ENCODE measurements around the gene ADAMTS2.
"Not testable (repeated sequence)": the region's sequence is repeated elsewhere in the genome, so short reads cannot be mapped to it uniquely, and the experiment has no call there.

The ADAMTS2 gene

GRCh38 chr5:179287631-179288030 lies 57.6 kb downstream of the ADAMTS2 start:
- Histone ChIP-seq H4K20me1 (ENCODE audit: insufficient read depth, low read length) (no peaks in the 10 kb centered on the region), H3K9ac (ENCODE audit: low read depth, low read length) (no peak overlapping the region), H3K9me3 (ENCODE audit: insufficient read depth, low read length, severe bottlenecking) (no peaks in the 10 kb centered on the region), H3K4me1 (ENCODE audit: insufficient read depth, low read length) (no peaks in the 10 kb centered on the region), H3K36me3 (ENCODE audit: insufficient read depth, low read length) (no peaks in the 10 kb centered on the region), H3K27me3 (ENCODE audit: insufficient read depth, low read length, poor library complexity) (no peaks in the 10 kb centered on the region), H3K27ac (ENCODE audit: low read length) (no peak overlapping the region), H2AFZ (ENCODE audit: low read depth, low read length) (no peak overlapping the region), H3K79me2 (ENCODE audit: insufficient read depth, low read length) (no peaks in the 10 kb centered on the region), H3K4me2 (ENCODE audit: insufficient read depth, low read length) (no peak overlapping the region), H3K4me3 (ENCODE audit: low read depth in 1 of 2, low read length in 2 of 2) (no peak overlapping the region)
- no peak for TF ChIP-seq EZH2 (IDR thresholded peaks at IDR 0.05; ENCODE audit: borderline replicate concordance, low read depth, low read length, severe bottlenecking)
- TF ChIP-seq, protein P1, sequence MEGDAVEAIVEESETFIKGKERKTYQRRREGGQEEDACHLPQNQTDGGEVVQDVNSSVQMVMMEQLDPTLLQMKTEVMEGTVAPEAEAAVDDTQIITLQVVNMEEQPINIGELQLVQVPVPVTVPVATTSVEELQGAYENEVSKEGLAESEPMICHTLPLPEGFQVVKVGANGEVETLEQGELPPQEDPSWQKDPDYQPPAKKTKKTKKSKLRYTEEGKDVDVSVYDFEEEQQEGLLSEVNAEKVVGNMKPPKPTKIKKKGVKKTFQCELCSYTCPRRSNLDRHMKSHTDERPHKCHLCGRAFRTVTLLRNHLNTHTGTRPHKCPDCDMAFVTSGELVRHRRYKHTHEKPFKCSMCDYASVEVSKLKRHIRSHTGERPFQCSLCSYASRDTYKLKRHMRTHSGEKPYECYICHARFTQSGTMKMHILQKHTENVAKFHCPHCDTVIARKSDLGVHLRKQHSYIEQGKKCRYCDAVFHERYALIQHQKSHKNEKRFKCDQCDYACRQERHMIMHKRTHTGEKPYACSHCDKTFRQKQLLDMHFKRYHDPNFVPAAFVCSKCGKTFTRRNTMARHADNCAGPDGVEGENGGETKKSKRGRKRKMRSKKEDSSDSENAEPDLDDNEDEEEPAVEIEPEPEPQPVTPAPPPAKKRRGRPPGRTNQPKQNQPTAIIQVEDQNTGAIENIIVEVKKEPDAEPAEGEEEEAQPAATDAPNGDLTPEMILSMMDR (IDR thresholded peaks at IDR 0.05; ENCODE audit: borderline replicate concordance, extremely low read depth, low read length, poor library complexity, severe bottlenecking) = no peak
- no peak for ATAC-seq (ENCODE audit: insufficient read depth, low read depth)
- DNase-seq = no peak

DNA sequence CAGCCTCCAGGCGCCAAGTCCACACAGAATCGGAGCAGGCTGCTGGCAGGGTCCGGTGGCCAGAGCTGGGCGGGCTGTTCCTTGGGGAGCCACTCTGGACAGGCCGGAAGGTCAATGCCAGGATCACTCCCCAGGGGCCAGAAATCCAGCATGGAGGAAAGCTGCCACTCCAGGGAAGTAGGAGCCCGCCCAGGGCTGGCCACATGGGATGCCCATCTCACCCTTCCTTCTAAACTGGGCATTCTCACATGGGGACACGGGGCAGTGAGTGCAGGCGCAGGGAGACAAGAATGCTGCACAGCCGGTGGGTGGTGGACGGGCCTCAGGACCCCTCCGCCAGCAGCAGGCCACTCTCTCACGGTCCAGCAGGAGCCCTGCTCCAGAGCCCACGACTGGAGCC lies 58.2 kb downstream of the ADAMTS2 start:
- Histone ChIP-seq H3K4me3 (ENCODE audit: low read depth in 1 of 2, low read length in 2 of 2) (no peak overlapping the region), H3K36me3 (ENCODE audit: insufficient read depth, low read length) (no peaks in the 10 kb centered on the region), H3K79me2 (ENCODE audit: insufficient read depth, low read length) (no peaks in the 10 kb centered on the region), H3K9ac (ENCODE audit: low read depth, low read length) (no peak overlapping the region), H2AFZ (ENCODE audit: low read depth, low read length) (no peak overlapping the region), H4K20me1 (ENCODE audit: insufficient read depth, low read length) (no peaks in the 10 kb centered on the region), H3K27me3 (ENCODE audit: insufficient read depth, low read length, poor library complexity) (no peaks in the 10 kb centered on the region), H3K27ac (ENCODE audit: low read length) (no peak overlapping the region), H3K4me1 (ENCODE audit: insufficient read depth, low read length) (no peaks in the 10 kb centered on the region), H3K4me2 (ENCODE audit: insufficient read depth, low read length) (no peak overlapping the region), H3K9me3 (ENCODE audit: insufficient read depth, low read length, severe bottlenecking) (no peaks in the 10 kb centered on the region)
- no peak for ATAC-seq (ENCODE audit: insufficient read depth, low read depth)
- no peak for TF ChIP-seq EZH2 (IDR thresholded peaks at IDR 0.05; ENCODE audit: borderline replicate concordance, low read depth, low read length, severe bottlenecking)
- TF ChIP-seq, protein P1 (IDR thresholded peaks at IDR 0.05; ENCODE audit: borderline replicate concordance, extremely low read depth, low read length, poor library complexity, severe bottlenecking) = no peak
- DNase-seq = no peak

GRCh38 chr5:179285776-179286162 lies 59.5 kb downstream of the ADAMTS2 start:
- H3K79me2 ChIP-seq (ENCODE audit: insufficient read depth, low read length) = not testable (repeated sequence)

GRCh38 chr5:179284751-179285631 lies 60.3 kb downstream of the ADAMTS2 start:
- H3K9me3 ChIP-seq (ENCODE audit: insufficient read depth, low read length, severe bottlenecking) = no peaks in the 10 kb centered on the region
- H3K9ac ChIP-seq (ENCODE audit: low read depth, low read length) = no peak overlapping the region
- no peak overlapping the region for H2AFZ ChIP-seq (ENCODE audit: low read depth, low read length)
- DNase-seq (no peak), ATAC-seq (ENCODE audit: insufficient read depth, low read depth) (no peak)
- no peaks in the 10 kb centered on the region for H3K79me2 ChIP-seq (ENCODE audit: insufficient read depth, low read length)
- H3K4me3 ChIP-seq (ENCODE audit: low read depth in 1 of 2, low read length in 2 of 2) = no peak overlapping the region
- TF ChIP-seq, protein P1 (IDR thresholded peaks at IDR 0.05; ENCODE audit: borderline replicate concordance, extremely low read depth, low read length, poor library complexity, severe bottlenecking) = no peak
- TF ChIP-seq EZH2 (IDR thresholded peaks at IDR 0.05; ENCODE audit: borderline replicate concordance, low read depth, low read length, severe bottlenecking) = no peak
- no peaks in the 10 kb centered on the region for H3K4me1 ChIP-seq (ENCODE audit: insufficient read depth, low read length)
- no peaks in the 10 kb centered on the region for H4K20me1 ChIP-seq (ENCODE audit: insufficient read depth, low read length)
- H3K27me3 ChIP-seq (ENCODE audit: insufficient read depth, low read length, poor library complexity) = no peaks in the 10 kb centered on the region
- no peak overlapping the region for H3K27ac ChIP-seq (ENCODE audit: low read length)
- no peak overlapping the region for H3K4me2 ChIP-seq (ENCODE audit: insufficient read depth, low read length)
- H3K36me3 ChIP-seq (ENCODE audit: insufficient read depth, low read length) = no peaks in the 10 kb centered on the region

More at GRCh38 chr5:179285776-179286162, 59.5 kb downstream of the ADAMTS2 start:
- not testable (repeated sequence) for H4K20me1 ChIP-seq (ENCODE audit: insufficient read depth, low read length); H3K9ac ChIP-seq (ENCODE audit: low read depth, low read length); H3K4me3 ChIP-seq (ENCODE audit: low read depth in 1 of 2, low read length in 2 of 2); H3K27ac ChIP-seq (ENCODE audit: low read length); H2AFZ ChIP-seq (ENCODE audit: low read depth, low read length); H3K27me3 ChIP-seq (ENCODE audit: insufficient read depth, low read length, poor library complexity); ATAC-seq (ENCODE audit: insufficient read depth, low read depth); H3K4me2 ChIP-seq (ENCODE audit: insufficient read depth, low read length); H3K36me3 ChIP-seq (ENCODE audit: insufficient read depth, low read length); DNase-seq; H3K4me1 ChIP-seq (ENCODE audit: insufficient read depth, low read length); H3K9me3 ChIP-seq (ENCODE audit: insufficient read depth, low read length, severe bottlenecking)

DNA sequence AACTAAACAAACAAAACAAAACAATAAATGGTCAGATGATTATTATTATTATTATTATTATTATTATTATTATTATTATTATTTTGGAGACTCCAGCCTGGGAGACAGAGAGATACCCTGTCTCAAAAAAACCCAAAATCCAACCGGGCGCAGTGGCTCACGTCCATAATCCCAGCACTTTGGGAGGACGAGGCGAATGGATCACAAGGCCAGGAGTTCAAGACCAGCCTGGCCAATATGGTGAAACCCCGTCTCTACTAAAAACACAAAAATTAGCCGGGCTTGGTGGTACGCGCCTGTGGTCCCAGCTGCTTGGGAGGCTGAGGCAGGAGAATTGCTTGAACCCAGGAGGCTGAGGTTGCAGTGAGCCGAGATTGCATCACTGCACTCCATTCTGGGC lies 61.4 kb downstream of the ADAMTS2 start:
- not testable (repeated sequence) for H3K4me3 ChIP-seq (ENCODE audit: low read depth in 1 of 2, low read length in 2 of 2); H3K27me3 ChIP-seq (ENCODE audit: insufficient read depth, low read length, poor library complexity); H3K9ac ChIP-seq (ENCODE audit: low read depth, low read length); H3K4me1 ChIP-seq (ENCODE audit: insufficient read depth, low read length); H3K79me2 ChIP-seq (ENCODE audit: insufficient read depth, low read length); H3K4me2 ChIP-seq (ENCODE audit: insufficient read depth, low read length); H2AFZ ChIP-seq (ENCODE audit: low read depth, low read length); DNase-seq; ATAC-seq (ENCODE audit: insufficient read depth, low read depth); H4K20me1 ChIP-seq (ENCODE audit: insufficient read depth, low read length); H3K9me3 ChIP-seq (ENCODE audit: insufficient read depth, low read length, severe bottlenecking); H3K27ac ChIP-seq (ENCODE audit: low read length); H3K36me3 ChIP-seq (ENCODE audit: insufficient read depth, low read length)

Data from DND-41 (cell line).